SU-DHL-6 (cell line): ENCODE results near the gene SLC38A11.

Experiments used
- H2AFZ ChIP-seq: fragments of 200-600 bp; sonication (generic); 2 replicates; pipeline ENCODE4 v1.6.1; 2014; ENCODE audit warnings: low read depth, mild to moderate bottlenecking, moderate library complexity, mixed read lengths, antibody characterized with exemption, low read length; ENCODE audit not compliant: severe bottlenecking
- H3F3A ChIP-seq: fragments of 200-600 bp; shearing (Covaris generic); 2 replicates; pipeline ENCODE4 v1.6.0; 2016; ENCODE audit warnings: antibody characterized with exemption, mild to moderate bottlenecking; ENCODE audit not compliant: insufficient read depth
- H3K27ac ChIP-seq: fragments of 200-600 bp; sonication (generic); 2 replicates; pipeline ENCODE4 v1.5.1; 2016; ENCODE audit warnings: low read depth, mild to moderate bottlenecking, low read length, moderate library complexity, mixed read lengths
- H3K27me3 ChIP-seq: fragments of 200-600 bp; sonication (generic), shearing (Covaris generic); 2 replicates; pipeline ENCODE4 v1.6.0; 2014; ENCODE audit warnings: mild to moderate bottlenecking, low read length
- H3K36me3 ChIP-seq: fragments of 200-600 bp; sonication (generic); 2 replicates; pipeline ENCODE4 v1.6.1; 2014; ENCODE audit warnings: mild to moderate bottlenecking, low read length, mixed read lengths
- H3K4me2 ChIP-seq: fragments of 300-600, 200-600 bp; shearing (Covaris generic), sonication (generic); 2 replicates; pipeline ENCODE4 v1.6.0; 2014; ENCODE audit warnings: low read length, low read depth, mild to moderate bottlenecking; ENCODE audit not compliant: poor library complexity, severe bottlenecking
- H3K4me3 ChIP-seq: fragments of 200-600 bp; sonication (generic); 2 replicates; pipeline ENCODE4 v1.5.1; 2014; ENCODE audit warnings: antibody characterized with exemption, low read length, mild to moderate bottlenecking, mixed read lengths; ENCODE audit not compliant: insufficient read depth, poor library complexity, severe bottlenecking
- H3K79me2 ChIP-seq: fragments of 200-600 bp; sonication (generic); 2 replicates; pipeline ENCODE4 v1.6.1; 2014; ENCODE audit warnings: mild to moderate bottlenecking, low read length, moderate library complexity; ENCODE audit not compliant: insufficient read depth
- H3K9ac ChIP-seq: fragments of 200-600 bp; sonication (generic); 2 replicates; pipeline ENCODE4 v1.7.0; 2014; ENCODE audit warnings: mild to moderate bottlenecking, low read length
- H3K9me2 ChIP-seq: fragments of 200-600 bp; sonication (generic); replicated peaks from 2 replicates; pipeline ENCODE4 v1.6.1; 2014; ENCODE audit warnings: low read length; ENCODE audit not compliant: insufficient read depth
- H3K9me3 ChIP-seq: fragments of 200-600 bp; sonication (generic); 2 replicates; pipeline ENCODE4 v1.6.1; 2014; ENCODE audit warnings: low read length, mixed read lengths; ENCODE audit not compliant: insufficient read depth
- H4K20me1 ChIP-seq: fragments of 200-600 bp; sonication (generic); 2 replicates; pipeline ENCODE4 v1.6.1; 2014; ENCODE audit warnings: low read depth, mild to moderate bottlenecking, antibody characterized with exemption, low read length, moderate library complexity, mixed read lengths
- CTCF ChIP-seq: fragments of 200-600 bp; sonication (generic); IDR thresholded peaks from one replicate; pipeline ENCODE4 v1.5.1; 2017; ENCODE audit warnings: antibody characterized with exemption, mild to moderate bottlenecking, low read length, moderate library complexity; ENCODE audit not compliant: insufficient read depth, poor library complexity, severe bottlenecking
- EZH2phosphoT487 ChIP-seq: fragments of 200-600 bp; sonication (generic), shearing (Covaris generic); conservative IDR thresholded peaks from 2 replicates; pipeline ENCODE4 v1.6.1; 2018; ENCODE audit warnings: mild to moderate bottlenecking, antibody characterized with exemption, low read length, moderate library complexity, mixed read lengths

Gene SLC38A11

GRCh38 chr2:164875334-164876205 is 79.8 kb downstream of the SLC38A11 start:
- no peak overlapping the region for H3K27ac ChIP-seq
- no peaks in the 10 kb centered on the region for H3K9me3 ChIP-seq
- H3K9me2 ChIP-seq = no peaks in the 10 kb centered on the region
- H3K4me2 ChIP-seq = no peak overlapping the region
- no peak overlapping the region for H2AFZ ChIP-seq
- H4K20me1 ChIP-seq = no peaks in the 10 kb centered on the region
- H3F3A ChIP-seq = no peaks in the 10 kb centered on the region
- no peak overlapping the region for H3K4me3 ChIP-seq
- no peak overlapping the region for H3K9ac ChIP-seq
- H3K36me3 ChIP-seq = no peaks in the 10 kb centered on the region
- H3K79me2 ChIP-seq = no peaks in the 10 kb centered on the region
- TF ChIP-seq EZH2phosphoT487 (no peak), CTCF (no peak)
- H3K27me3 ChIP-seq = no peaks in the 10 kb centered on the region

- no peak overlapping the region for H3K9ac ChIP-seq
- H3K36me3 ChIP-seq = no peaks in the 10 kb centered on the region
- no peak overlapping the region for H2AFZ ChIP-seq
- H3F3A ChIP-seq = no peaks in the 10 kb centered on the region
- TF ChIP-seq CTCF = no peak
- TF ChIP-seq EZH2phosphoT487 = no peak
- H3K4me2 ChIP-seq = no peak overlapping the region
- no peaks in the 10 kb centered on the region for H3K27me3 ChIP-seq
- H4K20me1 ChIP-seq = no peaks in the 10 kb centered on the region
- H3K4me3 ChIP-seq = no peak overlapping the region
- no peaks in the 10 kb centered on the region for H3K9me3 ChIP-seq
- no peaks in the 10 kb centered on the region for H3K79me2 ChIP-seq
- H3K9me2 ChIP-seq = no peaks in the 10 kb centered on the region
- no peak overlapping the region for H3K27ac ChIP-seq
Measured at GRCh38 chr2:164873210-164873908, 82.0 kb downstream of the SLC38A11 start.

- Histone ChIP-seq H3F3A (no peaks in the 10 kb centered on the region), H3K27me3 (no peaks in the 10 kb centered on the region), H2AFZ (no peak overlapping the region), H3K27ac (no peak overlapping the region), H3K4me2 (no peak overlapping the region), H3K9ac (no peak overlapping the region), H3K36me3 (no peaks in the 10 kb centered on the region), H3K9me2 (no peaks in the 10 kb centered on the region), H3K79me2 (no peaks in the 10 kb centered on the region), H3K9me3 (no peaks in the 10 kb centered on the region), H4K20me1 (no peaks in the 10 kb centered on the region), H3K4me3 (no peak overlapping the region)
- TF ChIP-seq EZH2phosphoT487 (no peak), CTCF (no peak)
Measured at GRCh38 chr2:164871404-164871803, 83.9 kb downstream of the SLC38A11 start.
